ENCODE data around the gene NRSN1. TPM values are rescaled to one million over a fixed set of nuclear protein-coding genes. Genes with fewer than 3 reads are reported as not detected.

NRSN1 gene
- total RNA-seq, 1 experiment from 2014 or later: not detected

DNA sequence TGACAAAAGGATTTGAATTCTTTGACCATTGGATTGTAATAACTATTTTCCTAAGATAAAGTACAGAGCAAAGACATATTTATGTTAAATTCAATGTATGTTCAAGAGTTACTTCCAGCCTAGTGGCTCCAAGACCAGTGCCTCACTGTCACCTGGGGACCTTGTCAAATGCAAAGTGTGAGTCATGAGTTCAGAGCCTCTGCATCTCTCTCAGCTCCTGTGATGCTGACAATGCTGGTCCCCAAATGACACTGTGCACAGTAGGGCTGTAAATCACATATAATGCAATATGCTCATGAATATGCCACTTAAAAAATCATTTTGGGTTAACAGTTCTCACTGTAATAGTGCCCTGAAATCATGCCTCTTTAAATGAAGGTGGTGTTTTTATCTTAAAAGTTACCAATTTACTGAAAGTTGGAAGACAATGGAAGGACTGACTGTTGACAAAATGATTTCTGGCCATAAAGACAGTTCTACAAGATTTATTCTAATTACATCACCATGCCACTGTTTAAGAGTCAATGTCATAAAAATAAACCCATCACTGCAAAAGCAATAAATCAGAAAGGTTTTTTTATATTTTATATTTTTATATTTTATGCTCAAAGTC lies 62.1 kb downstream of the NRSN1 start:
- Histone ChIP-seq H2BK5ac (ENCODE audit: insufficient read length, low read length) (no peak overlapping the region), H4K20me1 (ENCODE audit: control insufficient read depth, insufficient read depth, insufficient read length) (no peaks in the 10 kb centered on the region), H2AK5ac (ENCODE audit: insufficient read length, low read length) (no peak overlapping the region), H3K23ac (ENCODE audit: insufficient read length, low read depth, low read length) (no peak overlapping the region), H3K79me2 (ENCODE audit: insufficient read depth, low read length) (no peaks in the 10 kb centered on the region), H2BK120ac (ENCODE audit: low read depth, low read length, poor library complexity, severe bottlenecking) (no peak overlapping the region), H3K14ac (ENCODE audit: insufficient read depth, low read length) (no peak overlapping the region), H4K5ac (ENCODE audit: insufficient read length, low read depth, low read length) (no peak overlapping the region), H3T11ph (ENCODE audit: low read length) (no peak overlapping the region), H3K27ac (ENCODE audit: insufficient read length, low read depth, low read length) (no peak overlapping the region), H3K79me1 (ENCODE audit: insufficient read depth, low read depth, low read length, poor library complexity, severe bottlenecking) (no peaks in the 10 kb centered on the region), H3K9ac (ENCODE audit: extremely low read depth, insufficient read length, low read length) (no peak overlapping the region), H4K91ac (ENCODE audit: insufficient read length, low read depth, low read length) (no peak overlapping the region), H4K8ac (replicated peaks; ENCODE audit: insufficient read length, low read depth, low read length) (no peak overlapping the region), H2BK12ac (ENCODE audit: insufficient read length, low read depth, low read length) (no peak overlapping the region), H2BK15ac (ENCODE audit: low read depth, low read length) (no peak overlapping the region), H2AFZ (ENCODE audit: low read length) (no peak overlapping the region), H3K18ac (ENCODE audit: insufficient read length, low read depth, low read length) (no peak overlapping the region), H3K4ac (ENCODE audit: low read depth, low read length) (no peak overlapping the region), H3K4me1 (ENCODE audit: insufficient read depth, low read length) (no peaks in the 10 kb centered on the region), H3K4me2 (ENCODE audit: insufficient read depth, insufficient read length, low read length) (no peak overlapping the region), H3K23me2 (ENCODE audit: insufficient read length, low read depth, low read length, poor library complexity, severe bottlenecking) (no peaks in the 10 kb centered on the region), H3K9me3 (ENCODE audit: control insufficient read depth, low read depth, low read length) (no peaks in the 10 kb centered on the region), H2BK20ac (ENCODE audit: low read depth, low read length, poor library complexity, severe bottlenecking) (no peak overlapping the region), H3K56ac (ENCODE audit: insufficient read length, low read depth, low read length) (no peak overlapping the region), H3K27me3 (ENCODE audit: insufficient read depth, low read length) (no peaks in the 10 kb centered on the region)
- TF ChIP-seq, protein P1, sequence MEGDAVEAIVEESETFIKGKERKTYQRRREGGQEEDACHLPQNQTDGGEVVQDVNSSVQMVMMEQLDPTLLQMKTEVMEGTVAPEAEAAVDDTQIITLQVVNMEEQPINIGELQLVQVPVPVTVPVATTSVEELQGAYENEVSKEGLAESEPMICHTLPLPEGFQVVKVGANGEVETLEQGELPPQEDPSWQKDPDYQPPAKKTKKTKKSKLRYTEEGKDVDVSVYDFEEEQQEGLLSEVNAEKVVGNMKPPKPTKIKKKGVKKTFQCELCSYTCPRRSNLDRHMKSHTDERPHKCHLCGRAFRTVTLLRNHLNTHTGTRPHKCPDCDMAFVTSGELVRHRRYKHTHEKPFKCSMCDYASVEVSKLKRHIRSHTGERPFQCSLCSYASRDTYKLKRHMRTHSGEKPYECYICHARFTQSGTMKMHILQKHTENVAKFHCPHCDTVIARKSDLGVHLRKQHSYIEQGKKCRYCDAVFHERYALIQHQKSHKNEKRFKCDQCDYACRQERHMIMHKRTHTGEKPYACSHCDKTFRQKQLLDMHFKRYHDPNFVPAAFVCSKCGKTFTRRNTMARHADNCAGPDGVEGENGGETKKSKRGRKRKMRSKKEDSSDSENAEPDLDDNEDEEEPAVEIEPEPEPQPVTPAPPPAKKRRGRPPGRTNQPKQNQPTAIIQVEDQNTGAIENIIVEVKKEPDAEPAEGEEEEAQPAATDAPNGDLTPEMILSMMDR (conservative IDR thresholded peaks at IDR 0.05): no peak
- H3K4me3 Mint-ChIP-seq: no peak overlapping the region
- peaks cover under 1 to 1% of the 10 kb centered on the region in 2 experiments; a peak in 2 of 5 replicates for H3K9me3 Mint-ChIP-seq
- peaks cover 0 to 3% of the 10 kb centered on the region in 2 experiments; a peak in 2 of 4 replicates for H3K4me1 Mint-ChIP-seq
- H3K27ac Mint-ChIP-seq: no peak overlapping the region
- no peak for DNase-seq
- peaks cover 0 to under 1% (median under 1%) of the 10 kb centered on the region in 3 experiments; a peak in 1 of 7 replicates for H3K36me3 Mint-ChIP-seq (ENCODE audit: insufficient read depth in 1 of 3, low read depth in 3 of 3)
- no peaks in the 10 kb centered on the region; the same call in 1 of the 2 replicates for H3K27me3 Mint-ChIP-seq (ENCODE audit: low read depth)
